Liver (tissue), 3 donors: ENCODE data around the gene PCDHGA7.

ENCODE experiments used
- CTCF ChIP-seq: fragments of 150-350 bp; IDR thresholded peaks from 2 replicates; pipeline ENCODE4 v1.5.1; 2017; ENCODE audit warnings: improper control_type of control experiment, low read depth, low read length; ENCODE audit not compliant: missing input control
- FOXA1 ChIP-seq: IDR thresholded peaks from 2 replicates; pipeline ENCODE4 v1.6.1; 2016; ENCODE audit warnings: antibody characterized with exemption
- GABPA ChIP-seq, 2 donors: IDR thresholded peaks in 1 of 2; conservative IDR thresholded peaks in 1 of 2; 2 replicates each; pipeline ENCODE4 v1.6.1; 2016; ENCODE audit warnings: antibody characterized with exemption in 2 of 2, mild to moderate bottlenecking in 1 of 2, moderate library complexity in 1 of 2
- MAX ChIP-seq: IDR thresholded peaks from 2 replicates; pipeline ENCODE4 v1.6.1; 2016; ENCODE audit warnings: antibody characterized with exemption
- RAD21 ChIP-seq, 2 donors: IDR thresholded peaks; 2 replicates each; pipeline ENCODE4 v1.6.1; 2016; ENCODE audit warnings: antibody characterized with exemption in 2 of 2, mild to moderate bottlenecking in 2 of 2
- REST ChIP-seq: IDR thresholded peaks from 2 replicates; pipeline ENCODE4 v1.6.1; 2016; ENCODE audit warnings: antibody characterized with exemption, mild to moderate bottlenecking
- SP1 ChIP-seq: IDR thresholded peaks from 2 replicates; pipeline ENCODE4 v1.6.1; 2018; ENCODE audit warnings: antibody characterized with exemption, mild to moderate bottlenecking
- TAF1 ChIP-seq: conservative IDR thresholded peaks from 2 replicates; pipeline ENCODE4 v1.6.1; 2016; ENCODE audit warnings: antibody characterized with exemption, mild to moderate bottlenecking
- YY1 ChIP-seq: IDR thresholded peaks from 2 replicates; pipeline ENCODE4 v1.6.1; 2016; ENCODE audit warnings: antibody characterized with exemption, mild to moderate bottlenecking
- TF ChIP-seq, protein P1 (sequence below): IDR thresholded peaks from 2 replicates; pipeline ENCODE4 v1.6.1; 2016; ENCODE audit warnings: antibody characterized with exemption
- TF ChIP-seq, protein P2 (sequence below): IDR thresholded peaks from 2 replicates; pipeline ENCODE4 v1.6.1; 2016; ENCODE audit warnings: antibody characterized with exemption
- donor health status: healthy.
- donor health status: healthy.

DNA sequence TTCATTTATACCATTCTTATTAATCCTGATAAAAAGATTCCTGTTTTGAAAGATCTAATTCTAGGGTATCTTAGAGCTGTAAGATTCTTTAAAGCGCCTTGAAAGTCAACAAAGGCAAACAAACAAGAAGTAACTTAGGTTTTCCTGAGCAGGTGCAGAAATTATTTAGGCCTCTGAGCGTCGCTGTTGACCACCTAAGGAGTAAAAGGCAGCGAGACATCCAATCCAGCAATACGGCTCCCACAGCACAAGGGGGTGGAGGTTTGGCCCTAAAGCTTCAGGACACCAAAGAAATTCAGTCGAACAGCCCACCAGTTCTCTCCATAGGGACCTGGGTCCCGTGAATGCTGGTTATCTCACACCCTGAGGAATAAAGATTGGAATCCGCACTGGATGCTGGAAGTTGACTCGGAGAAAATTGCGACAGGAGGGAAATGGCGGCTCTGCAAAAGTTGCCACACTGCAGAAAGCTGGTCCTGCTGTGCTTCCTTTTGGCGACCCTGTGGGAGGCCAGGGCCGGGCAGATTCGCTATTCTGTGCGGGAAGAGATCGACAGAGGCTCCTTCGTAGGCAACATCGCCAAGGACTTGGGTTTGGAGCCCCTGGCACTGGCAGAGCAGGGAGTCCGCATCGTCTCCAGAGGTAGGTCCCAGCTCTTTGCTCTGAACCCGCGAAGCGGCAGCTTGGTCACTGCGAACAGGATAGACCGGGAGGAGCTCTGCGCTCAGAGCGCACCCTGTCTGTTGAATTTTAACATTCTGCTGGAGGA, 43.8 kb upstream of the PCDHGA7 start, which contains the start of gene PCDHGA2:
- no peak for TF ChIP-seq MAX
- no peak for TF ChIP-seq CTCF
- no peak for TF ChIP-seq REST
- TF ChIP-seq TAF1, result no peak
- TF ChIP-seq FOXA1, result no peak
- TF ChIP-seq SP1, result no peak
- no peak for TF ChIP-seq YY1
- peak; percentile 34 to 43 for TF ChIP-seq RAD21 (IDR thresholded peaks at IDR 0.05)
- TF ChIP-seq, protein P1, sequence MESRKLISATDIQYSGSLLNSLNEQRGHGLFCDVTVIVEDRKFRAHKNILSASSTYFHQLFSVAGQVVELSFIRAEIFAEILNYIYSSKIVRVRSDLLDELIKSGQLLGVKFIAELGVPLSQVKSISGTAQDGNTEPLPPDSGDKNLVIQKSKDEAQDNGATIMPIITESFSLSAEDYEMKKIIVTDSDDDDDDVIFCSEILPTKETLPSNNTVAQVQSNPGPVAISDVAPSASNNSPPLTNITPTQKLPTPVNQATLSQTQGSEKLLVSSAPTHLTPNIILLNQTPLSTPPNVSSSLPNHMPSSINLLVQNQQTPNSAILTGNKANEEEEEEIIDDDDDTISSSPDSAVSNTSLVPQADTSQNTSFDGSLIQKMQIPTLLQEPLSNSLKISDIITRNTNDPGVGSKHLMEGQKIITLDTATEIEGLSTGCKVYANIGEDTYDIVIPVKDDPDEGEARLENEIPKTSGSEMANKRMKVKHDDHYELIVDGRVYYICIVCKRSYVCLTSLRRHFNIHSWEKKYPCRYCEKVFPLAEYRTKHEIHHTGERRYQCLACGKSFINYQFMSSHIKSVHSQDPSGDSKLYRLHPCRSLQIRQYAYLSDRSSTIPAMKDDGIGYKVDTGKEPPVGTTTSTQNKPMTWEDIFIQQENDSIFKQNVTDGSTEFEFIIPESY, result no peak
- TF ChIP-seq GABPA (IDR thresholded peaks at IDR 0.05 in 1 of 2, conservative IDR thresholded peaks at IDR 0.05 in 1 of 2), result no peak
- TF ChIP-seq, protein P2, sequence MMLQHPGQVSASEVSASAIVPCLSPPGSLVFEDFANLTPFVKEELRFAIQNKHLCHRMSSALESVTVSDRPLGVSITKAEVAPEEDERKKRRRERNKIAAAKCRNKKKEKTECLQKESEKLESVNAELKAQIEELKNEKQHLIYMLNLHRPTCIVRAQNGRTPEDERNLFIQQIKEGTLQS, result no peak
